ENCODE results near the gene TOMT.
"Not testable (repeated sequence)": the region's sequence is repeated elsewhere in the genome, so short reads cannot be mapped to it uniquely, and the experiment has no call there.

Gene TOMT

GRCh38 chr11:72129381-72129780 lies 23.7 kb downstream of the TOMT start:
- no peak for DNase-seq

- DNase-seq = no peak
Measured at GRCh38 chr11:72132646-72133045, 26.9 kb downstream of the TOMT start.

- not testable (repeated sequence) for DNase-seq
Measured at GRCh38 chr11:72135473-72135872, 29.7 kb downstream of the TOMT start, which contains the start of gene FOLR3. Gene FOLR3 (plus strand): TSS chr11:72135725. CDS start chr11:72135953, 228 bp downstream.

- no peak for DNase-seq
Measured at GRCh38 chr11:72135891-72136683, 30.4 kb downstream of the TOMT start.

GRCh38 chr11:72136684-72137262 lies 31.0 kb downstream of the TOMT start:
- DNase-seq = no peak

GRCh38 chr11:72138821-72139390 lies 33.2 kb downstream of the TOMT start:
- DNase-seq = no peak

- DNase-seq = no peak
Measured at GRCh38 chr11:72139500-72139899, 33.8 kb downstream of the TOMT start.

GRCh38 chr11:72140661-72141060 lies 34.9 kb downstream of the TOMT start:
- DNase-seq = no peak

- DNase-seq = no peak
Measured at GRCh38 chr11:72141066-72141465, 35.3 kb downstream of the TOMT start.

GRCh38 chr11:72142086-72142485 lies 36.4 kb downstream of the TOMT start:
- DNase-seq = not testable (repeated sequence)

GRCh38 chr11:72142543-72142942 lies 36.8 kb downstream of the TOMT start:
- DNase-seq = not testable (repeated sequence)

GRCh38 chr11:72144807-72145565 lies 39.3 kb downstream of the TOMT start:
- no peak for DNase-seq

- DNase-seq = no peak
Measured at GRCh38 chr11:72146625-72147024, 40.9 kb downstream of the TOMT start.

GRCh38 chr11:72150882-72151281 lies 45.2 kb downstream of the TOMT start:
- no peak for DNase-seq

GRCh38 chr11:72153874-72154273 lies 48.1 kb downstream of the TOMT start:
- DNase-seq = not testable (repeated sequence)

- no peak for DNase-seq
Measured at GRCh38 chr11:72154816-72155215, 49.1 kb downstream of the TOMT start.

GRCh38 chr11:72155751-72156150 lies 50.0 kb downstream of the TOMT start:
- DNase-seq = no peak

GRCh38 chr11:72157131-72157530 lies 51.4 kb downstream of the TOMT start:
- no peak for DNase-seq

All from NCI-H1436 (cell line).